Osteocyte (in vitro differentiated cells): ENCODE measurements around the gene ATG10. TPM values are rescaled to one million over a fixed set of nuclear protein-coding genes. Genes with fewer than 3 reads are reported as not detected.

Source experiments
- DNase-seq: peaks from one replicate; pipeline ENCODE4 v3.0.0; 2021; ENCODE audit warnings: mixed read lengths; ENCODE audit not compliant: unreplicated experiment; ENCODE audit errors: extremely low spot score
- H3K27ac Mint-ChIP-seq: one replicate; pipeline ENCODE4 v1.8.0; 2021; ENCODE audit warnings: mild to moderate bottlenecking, mixed read lengths; ENCODE audit not compliant: unreplicated experiment
- H3K27me3 Mint-ChIP-seq: one replicate; pipeline ENCODE4 v1.8.0; 2021; ENCODE audit warnings: mixed read lengths; ENCODE audit not compliant: unreplicated experiment
- H3K36me3 Mint-ChIP-seq: one replicate; pipeline ENCODE4 v1.8.0; 2021; ENCODE audit warnings: mixed read lengths; ENCODE audit not compliant: unreplicated experiment
- H3K4me1 Mint-ChIP-seq: one replicate; pipeline ENCODE4 v1.8.0; 2021; ENCODE audit warnings: mixed read lengths; ENCODE audit not compliant: unreplicated experiment
- H3K4me3 Mint-ChIP-seq: one replicate; pipeline ENCODE4 v1.8.0; 2021; ENCODE audit warnings: mild to moderate bottlenecking, moderate library complexity, mixed read lengths; ENCODE audit not compliant: unreplicated experiment
- H3K9me3 Mint-ChIP-seq: one replicate; pipeline ENCODE4 v1.8.0; 2021; ENCODE audit warnings: mixed read lengths; ENCODE audit not compliant: unreplicated experiment
- CTCF ChIP-seq: fragments of 200-600 bp; sonication (generic); IDR thresholded peaks from 2 replicates; pipeline ENCODE4 v1.5.0; 2021; ENCODE audit warnings: antibody characterized with exemption, mild to moderate bottlenecking, moderate library complexity
- long read RNA-seq: library from polyadenylated mRNA; unstranded; transcript quantifications from one replicate; pipeline ENCODE4 v2.0.0, GENCODE V29; 2021
- total RNA-seq: library from RNA; stranded (reverse); gene quantifications from 2 replicates; pipeline ENCODE4 v1.2.1, GENCODE V29; 2021

Gene ATG10
- total RNA-seq = 7.8 and 8.3 TPM in 2 replicates
- long read RNA-seq, transcript ATG10-201 (8 exons, 3,033 nt) = major isoform, 5 of 14 reads
- long read RNA-seq, partial matches to known transcripts = 3 of 14 reads
- long read RNA-seq, other reads (novel, unspliced or antisense) = 6 of 14 reads

GRCh38 chr5:81971712-81972491 lies at the start of gene ATG10:
TSS of gene ATG10 (plus strand) at chr5:81972023. CDS start at chr5:81987571, 15,548 bp downstream.
- Mint-ChIP-seq H3K4me3 (peak within 1 kb of the TSS; percentile 87), H3K27me3 (no peaks in the 10 kb centered on the region), H3K4me1 (peaks cover 17% of the 10 kb centered on the region), H3K36me3 (no peaks in the 10 kb centered on the region), H3K9me3 (no peaks in the 10 kb centered on the region), H3K27ac (peak within 1 kb of the TSS; percentile 97)
- no peak for TF ChIP-seq CTCF
- DNase-seq = peak; percentile 98

GRCh38 chr5:81922854-81923279 lies 49.0 kb upstream of the ATG10 start:
- no peaks in the 10 kb centered on the region for H3K36me3 Mint-ChIP-seq
- DNase-seq = no peak
- TF ChIP-seq CTCF = no peak
- H3K4me1 Mint-ChIP-seq = no peaks in the 10 kb centered on the region
- peaks cover 23% of the 10 kb centered on the region for H3K27me3 Mint-ChIP-seq
- no peaks in the 10 kb centered on the region for H3K9me3 Mint-ChIP-seq
- H3K4me3 Mint-ChIP-seq = no peak overlapping the region
- H3K27ac Mint-ChIP-seq = no peak overlapping the region

GRCh38 chr5:81924442-81924841 lies 47.4 kb upstream of the ATG10 start:
- no peak overlapping the region for H3K27ac Mint-ChIP-seq
- no peak for DNase-seq
- H3K4me3 Mint-ChIP-seq = no peak overlapping the region
- TF ChIP-seq CTCF = no peak
- no peaks in the 10 kb centered on the region for H3K36me3 Mint-ChIP-seq
- no peaks in the 10 kb centered on the region for H3K9me3 Mint-ChIP-seq
- H3K4me1 Mint-ChIP-seq = no peaks in the 10 kb centered on the region
- H3K27me3 Mint-ChIP-seq = peaks cover 15% of the 10 kb centered on the region

- no peaks in the 10 kb centered on the region for H3K36me3 Mint-ChIP-seq
- no peak overlapping the region for H3K4me3 Mint-ChIP-seq
- H3K4me1 Mint-ChIP-seq = no peaks in the 10 kb centered on the region
- H3K27me3 Mint-ChIP-seq = peaks cover 15% of the 10 kb centered on the region
- TF ChIP-seq CTCF = no peak
- H3K27ac Mint-ChIP-seq = no peak overlapping the region
- no peak for DNase-seq
- no peaks in the 10 kb centered on the region for H3K9me3 Mint-ChIP-seq
Observed at GRCh38 chr5:81925009-81925408, 46.8 kb upstream of the ATG10 start.

- TF ChIP-seq CTCF = no peak
- DNase-seq = no peak
- Mint-ChIP-seq H3K27ac (no peak overlapping the region), H3K9me3 (no peaks in the 10 kb centered on the region), H3K4me1 (no peaks in the 10 kb centered on the region), H3K27me3 (peaks cover 15% of the 10 kb centered on the region), H3K4me3 (no peak overlapping the region), H3K36me3 (no peaks in the 10 kb centered on the region)
Observed at GRCh38 chr5:81925981-81926380, 45.8 kb upstream of the ATG10 start.
